ENCODE data around the gene PCBP4.

Gene PCBP4

GRCh38 chr3:51955175-51955892 is 11.9 kb downstream of the PCBP4 start, which contains the start of gene GPR62:
TSS of gene GPR62 (plus strand) at chr3:51955381. CDS start at chr3:51955653, 272 bp downstream.
- DNase-seq (ENCODE audit: low spot score): no peak

- DNase-seq (ENCODE audit: low spot score): no peak
These were observed 12.5 kb downstream of the PCBP4 start for GRCh38 chr3:51954713-51955112.

- no peak for DNase-seq (ENCODE audit: low spot score)
These were observed 13.1 kb downstream of the PCBP4 start for GRCh38 chr3:51954105-51954504.

- no peak for DNase-seq (ENCODE audit: low spot score)
These were observed 13.8 kb downstream of the PCBP4 start for GRCh38 chr3:51953445-51953844.

- DNase-seq (ENCODE audit: low spot score): no peak
These were observed 16.4 kb downstream of the PCBP4 start for GRCh38 chr3:51950899-51951298.

- DNase-seq (ENCODE audit: low spot score): no peak
These were observed 18.1 kb downstream of the PCBP4 start for GRCh38 chr3:51949121-51949520.

- DNase-seq (ENCODE audit: low spot score): no peak
These were observed 19.2 kb downstream of the PCBP4 start for GRCh38 chr3:51948016-51948580.

GRCh38 chr3:51947215-51947900 is 19.9 kb downstream of the PCBP4 start:
- no peak for DNase-seq (ENCODE audit: low spot score)

- DNase-seq (ENCODE audit: low spot score): no peak
These were observed 20.5 kb downstream of the PCBP4 start for GRCh38 chr3:51946796-51947195.

GRCh38 chr3:51945926-51946705 is 21.1 kb downstream of the PCBP4 start:
- no peak for DNase-seq (ENCODE audit: low spot score)

GRCh38 chr3:51945031-51945840 is 22.0 kb downstream of the PCBP4 start:
- peak; percentile 43 for DNase-seq (ENCODE audit: low spot score)

GRCh38 chr3:51944451-51945021 is 22.7 kb downstream of the PCBP4 start:
- DNase-seq (ENCODE audit: low spot score): peak; percentile 43

GRCh38 chr3:51943451-51944391 is 23.5 kb downstream of the PCBP4 start:
- peak; percentile 49 for DNase-seq (ENCODE audit: low spot score)

GRCh38 chr3:51942603-51943450 is 24.4 kb downstream of the PCBP4 start:
- DNase-seq (ENCODE audit: low spot score): no peak

GRCh38 chr3:51941798-51942602 is 25.3 kb downstream of the PCBP4 start, which contains the start of the genes PARP3 and RRP9:
TSS of gene PARP3 (plus strand) at chr3:51942363. CDS start at chr3:51943356, 993 bp downstream.
TSS of gene RRP9 (minus strand) at chr3:51941904. CDS start at chr3:51941867, 37 bp downstream.
- DNase-seq (ENCODE audit: low spot score): peak; percentile 100

- DNase-seq (ENCODE audit: low spot score): no peak
These were observed 25.8 kb downstream of the PCBP4 start for GRCh38 chr3:51941463-51941797.

GRCh38 chr3:51940648-51941462 is 26.4 kb downstream of the PCBP4 start:
- no peak for DNase-seq (ENCODE audit: low spot score)
